Measurements from ENCODE around the gene GAPDH. TPM values are rescaled to one million over a fixed set of nuclear protein-coding genes. Genes with fewer than 3 reads are reported as not detected.
A peak's percentile ranks its signal among the peaks of the same experiment; 100 is the strongest.

The GAPDH gene
- total RNA-seq, 1 donor from 2014 or later = 5,167 TPM

DNA sequence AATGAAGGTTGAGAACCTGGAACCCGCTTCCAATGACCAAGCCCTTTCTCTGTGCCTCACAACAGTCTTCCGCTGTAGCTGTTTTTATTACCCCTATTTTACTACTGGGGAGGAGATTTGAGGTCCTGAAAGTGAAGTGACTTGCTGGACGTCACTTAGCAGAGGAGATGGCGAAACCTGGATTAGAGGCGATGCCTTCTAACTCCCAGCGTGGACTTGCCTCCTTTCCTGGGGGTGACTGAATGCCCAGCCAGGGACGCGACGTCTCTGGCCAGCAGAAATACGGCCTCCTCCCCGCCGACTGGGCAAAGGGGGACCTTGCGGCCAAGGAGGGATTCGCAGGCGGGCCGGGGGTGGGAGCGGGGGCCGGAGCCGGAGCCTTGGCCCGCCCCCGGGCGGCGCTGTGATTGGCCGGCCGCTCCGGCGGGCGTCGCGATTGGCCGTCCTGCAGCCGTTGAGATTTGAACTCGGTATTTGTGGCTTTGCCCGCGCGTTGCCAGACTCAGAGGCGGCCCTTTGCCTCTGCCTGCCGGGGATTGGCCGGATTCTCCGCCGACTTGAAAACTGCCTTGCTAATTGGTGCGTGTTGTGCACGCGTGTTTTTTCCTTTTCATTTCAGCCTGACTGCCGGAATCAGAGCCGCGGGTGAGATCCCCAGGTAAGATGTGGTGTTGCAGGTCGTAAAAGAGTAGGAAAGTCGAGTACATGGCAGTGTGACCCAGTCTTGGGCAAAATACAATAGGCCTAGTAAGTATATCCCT is 40.6 kb upstream of the GAPDH start, which contains the start of gene NCAPD2:
NCAPD2 (plus strand) TSS at position 606 of the 761 bp plus-strand sequence. CDS start 997 bp downstream, outside the sequence.
- Histone ChIP-seq H3K4me2 (ENCODE audit: low read length) (peak within 1 kb of the TSS; percentile 97), H3K9ac (ENCODE audit: low read length) (peak within 1 kb of the TSS; percentile 97), H3K79me2 (ENCODE audit: insufficient read depth, low read length) (peaks cover 56% of the 10 kb centered on the region), H3K4me1 (ENCODE audit: insufficient read depth, low read length) (peaks cover 21% of the 10 kb centered on the region), H3K27me3 (ENCODE audit: insufficient read depth, low read length) (no peaks in the 10 kb centered on the region), H3K9me3 (ENCODE audit: insufficient read depth, low read depth, low read length) (no peaks in the 10 kb centered on the region), H3K27ac (ENCODE audit: low read depth, low read length) (peak within 1 kb of the TSS; percentile 95), H4K20me1 (ENCODE audit: insufficient read depth, low read length) (no peaks in the 10 kb centered on the region), H3K36me3 (ENCODE audit: insufficient read depth, low read length) (peaks cover 12% of the 10 kb centered on the region), H3K4me3 (ENCODE audit: insufficient read depth, low read depth, low read length) (peak within 1 kb of the TSS; percentile 95), H2AFZ (ENCODE audit: low read depth, low read length) (peak within 1 kb of the TSS; percentile 93)
- H3K4me3 Mint-ChIP-seq (ENCODE audit: unreplicated experiment) = peak within 1 kb of the TSS; percentile 97
- H3K4me1 Mint-ChIP-seq (ENCODE audit: low read depth, unreplicated experiment) = peaks cover 14% of the 10 kb centered on the region
- FAIRE-seq = no peak
- H3K9me3 Mint-ChIP-seq (ENCODE audit: unreplicated experiment) = no peaks in the 10 kb centered on the region
- H3K36me3 Mint-ChIP-seq (ENCODE audit: low read depth, unreplicated experiment) = no peaks in the 10 kb centered on the region
- peak within 1 kb of the TSS; percentile 97 for H3K27ac Mint-ChIP-seq (ENCODE audit: unreplicated experiment)
- TF ChIP-seq, protein P1, sequence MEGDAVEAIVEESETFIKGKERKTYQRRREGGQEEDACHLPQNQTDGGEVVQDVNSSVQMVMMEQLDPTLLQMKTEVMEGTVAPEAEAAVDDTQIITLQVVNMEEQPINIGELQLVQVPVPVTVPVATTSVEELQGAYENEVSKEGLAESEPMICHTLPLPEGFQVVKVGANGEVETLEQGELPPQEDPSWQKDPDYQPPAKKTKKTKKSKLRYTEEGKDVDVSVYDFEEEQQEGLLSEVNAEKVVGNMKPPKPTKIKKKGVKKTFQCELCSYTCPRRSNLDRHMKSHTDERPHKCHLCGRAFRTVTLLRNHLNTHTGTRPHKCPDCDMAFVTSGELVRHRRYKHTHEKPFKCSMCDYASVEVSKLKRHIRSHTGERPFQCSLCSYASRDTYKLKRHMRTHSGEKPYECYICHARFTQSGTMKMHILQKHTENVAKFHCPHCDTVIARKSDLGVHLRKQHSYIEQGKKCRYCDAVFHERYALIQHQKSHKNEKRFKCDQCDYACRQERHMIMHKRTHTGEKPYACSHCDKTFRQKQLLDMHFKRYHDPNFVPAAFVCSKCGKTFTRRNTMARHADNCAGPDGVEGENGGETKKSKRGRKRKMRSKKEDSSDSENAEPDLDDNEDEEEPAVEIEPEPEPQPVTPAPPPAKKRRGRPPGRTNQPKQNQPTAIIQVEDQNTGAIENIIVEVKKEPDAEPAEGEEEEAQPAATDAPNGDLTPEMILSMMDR (IDR thresholded peaks at IDR 0.05; ENCODE audit: insufficient read depth, low read depth, low read length) = peak; percentile 7
- TF ChIP-seq EZH2 (IDR thresholded peaks at IDR 0.05; ENCODE audit: insufficient read depth, low read length) = no peak
- DNase-seq (ENCODE audit: low read depth) = peak; percentile 88
- no peaks in the 10 kb centered on the region for H3K27me3 Mint-ChIP-seq (ENCODE audit: low read depth, unreplicated experiment)

DNA sequence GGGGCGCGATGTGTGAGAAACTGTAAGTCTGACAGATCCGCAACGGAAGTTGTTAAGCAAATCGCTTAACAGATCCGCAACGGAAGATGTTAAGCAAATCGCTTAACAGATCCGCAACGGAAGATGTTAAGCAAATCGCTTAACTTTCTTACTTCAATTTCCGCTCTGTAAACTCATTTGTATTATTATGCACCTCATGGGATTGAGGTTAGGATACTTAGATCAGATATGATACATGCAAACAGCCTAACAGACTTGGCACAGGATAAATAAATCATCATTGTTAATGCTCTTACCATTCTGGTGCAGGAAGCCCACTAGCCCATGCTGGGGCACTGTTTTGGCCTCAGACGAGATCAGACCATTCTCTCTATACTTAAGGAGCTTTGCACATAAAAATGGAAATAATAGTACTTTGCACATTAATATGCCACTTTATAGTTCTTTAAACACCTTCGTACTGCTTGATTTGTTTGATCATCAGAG is 40.0 kb upstream of the GAPDH start:
- Histone ChIP-seq H3K36me3 (ENCODE audit: insufficient read depth, low read length) (peaks cover 17% of the 10 kb centered on the region), H3K79me2 (ENCODE audit: insufficient read depth, low read length) (peaks cover 58% of the 10 kb centered on the region), H3K4me1 (ENCODE audit: insufficient read depth, low read length) (peaks cover 21% of the 10 kb centered on the region), H3K27me3 (ENCODE audit: insufficient read depth, low read length) (no peaks in the 10 kb centered on the region), H3K9me3 (ENCODE audit: insufficient read depth, low read depth, low read length) (no peaks in the 10 kb centered on the region), H3K4me3 (ENCODE audit: insufficient read depth, low read depth, low read length) (peak overlapping the region; percentile 95), H3K9ac (ENCODE audit: low read length) (peak overlapping the region; percentile 97), H4K20me1 (ENCODE audit: insufficient read depth, low read length) (no peaks in the 10 kb centered on the region), H3K27ac (ENCODE audit: low read depth, low read length) (peak overlapping the region; percentile 77), H2AFZ (ENCODE audit: low read depth, low read length) (peak overlapping the region; percentile 80), H3K4me2 (ENCODE audit: low read length) (peak overlapping the region; percentile 97)
- no peak for DNase-seq (ENCODE audit: low read depth)
- H3K36me3 Mint-ChIP-seq (ENCODE audit: low read depth, unreplicated experiment) = no peaks in the 10 kb centered on the region
- peak overlapping the region; percentile 85 for H3K4me3 Mint-ChIP-seq (ENCODE audit: unreplicated experiment)
- peaks cover 14% of the 10 kb centered on the region for H3K4me1 Mint-ChIP-seq (ENCODE audit: low read depth, unreplicated experiment)
- FAIRE-seq = no peak
- H3K9me3 Mint-ChIP-seq (ENCODE audit: unreplicated experiment) = no peaks in the 10 kb centered on the region
- no peak for TF ChIP-seq EZH2 (IDR thresholded peaks at IDR 0.05; ENCODE audit: insufficient read depth, low read length)
- TF ChIP-seq, protein P1 (IDR thresholded peaks at IDR 0.05; ENCODE audit: insufficient read depth, low read depth, low read length) = peak; percentile 12
- H3K27me3 Mint-ChIP-seq (ENCODE audit: low read depth, unreplicated experiment) = no peaks in the 10 kb centered on the region
- H3K27ac Mint-ChIP-seq (ENCODE audit: unreplicated experiment) = peak overlapping the region; percentile 82

Data from astrocyte (in vitro differentiated cells and primary cell).